Mammary epithelial cell (primary cell): ENCODE data around the gene MGA.

Source experiments
- CTCF ChIP-seq, 2 donors: IDR thresholded peaks in 1 of 2; conservative IDR thresholded peaks in 1 of 2; 2 replicates each; pipeline ENCODE4 v1.5.1; 2011 to 2012; ENCODE audit warnings: inconsistent platforms in 2 of 2, low read length in 2 of 2, mild to moderate bottlenecking in 2 of 2, control low read depth in 1 of 2, low read depth in 1 of 2; ENCODE audit not compliant: insufficient read depth in 1 of 2; ENCODE audit errors: extremely low read depth in 1 of 2
- EZH2 ChIP-seq: IDR thresholded peaks from 2 replicates; pipeline ENCODE4 v1.6.1; 2012; ENCODE audit warnings: low read length, inconsistent platforms, borderline replicate concordance

- TF ChIP-seq CTCF (conservative IDR thresholded peaks at IDR 0.05 in 1 of 2, IDR thresholded peaks at IDR 0.05 in 1 of 2; ENCODE audit: extremely low read depth in 1 of 2, insufficient read depth in 1 of 2, low read depth in 1 of 2, low read length in 2 of 2) (no peak), EZH2 (no peak)
Observed at GRCh38 chr15:41782371-41783282, 122.4 kb downstream of the MGA start.
